ENCODE results near the gene PDZD4. TPM values are rescaled to one million over a fixed set of nuclear protein-coding genes. Genes with fewer than 3 reads are reported as not detected.

PDZD4 gene
- total and polyA plus RNA-seq, 4 donors, result 0.15 to 1.8 (median 0.69) TPM

Other genes starting within 250 kb of the PDZD4 start
- gene CCNQ, start 231.4 kb downstream of the PDZD4 start, total RNA-seq, result 1 to 10 TPM; 8.9 to 9.7 TPM
- 10 to 100 TPM in 1 of 2 donors, 1 to 10 TPM in 1; 9.9 to 14.7 TPM for gene CCNQ, start 231.4 kb downstream of the PDZD4 start, polyA plus RNA-seq
- 100 to 1,000 TPM in 1 of 2 donors, 1 to 10 TPM in 1; 1.9 to 164 TPM for gene DUSP9, start 183.3 kb downstream of the PDZD4 start, total RNA-seq
- under 1 TPM; 0.42 to 0.90 TPM for gene DUSP9, start 183.3 kb downstream of the PDZD4 start, polyA plus RNA-seq
- gene PNCK, start 156.7 kb downstream of the PDZD4 start, total RNA-seq, result under 1 TPM in 1 of 2 donors, not detected in 1; 0.17 TPM
- gene PNCK, start 156.7 kb downstream of the PDZD4 start, polyA plus RNA-seq, result under 1 TPM in 1 of 2 donors, not detected in 1; 0.02 TPM
- 10 to 100 TPM in 1 of 2 donors, under 1 TPM in 1; 0.84 to 44.4 TPM for gene SLC6A8, start 142.6 kb downstream of the PDZD4 start, total RNA-seq
- 1 to 10 TPM in 1 of 2 donors, under 1 TPM in 1; 0.25 to 1.9 TPM for gene SLC6A8, start 142.6 kb downstream of the PDZD4 start, polyA plus RNA-seq
- gene BCAP31, start 106.2 kb downstream of the PDZD4 start, total RNA-seq, result 100 to 1,000 TPM in 1 of 2 donors, 10 to 100 TPM in 1; 64.6 to 101 TPM
- 100 to 1,000 TPM; 136 to 158 TPM for gene BCAP31, start 106.2 kb downstream of the PDZD4 start, polyA plus RNA-seq
- gene ABCD1, start 105.7 kb downstream of the PDZD4 start, total RNA-seq, result 10 to 100 TPM in 1 of 2 donors, 1 to 10 TPM in 1; 5.6 to 10.8 TPM
- 1 to 10 TPM; 4.0 to 9.6 TPM for gene ABCD1, start 105.7 kb downstream of the PDZD4 start, polyA plus RNA-seq
- under 1 TPM; 0.42 to 0.50 TPM for gene PLXNB3, start 66.3 kb downstream of the PDZD4 start, total RNA-seq
- gene PLXNB3, start 66.3 kb downstream of the PDZD4 start, polyA plus RNA-seq, result under 1 TPM; 0.11 to 0.69 TPM
- under 1 TPM in 1 of 2 donors, not detected in 1; 0.05 TPM for gene SRPK3, start 49.5 kb downstream of the PDZD4 start, total RNA-seq
- not detected for gene SRPK3, start 49.5 kb downstream of the PDZD4 start, polyA plus RNA-seq
- 10 to 100 TPM; 23.3 to 30.1 TPM for gene IDH3G, start 36.2 kb downstream of the PDZD4 start, total RNA-seq
- gene IDH3G, start 36.2 kb downstream of the PDZD4 start, polyA plus RNA-seq, result 10 to 100 TPM; 32.0 to 40.9 TPM
- gene SSR4, start 35.9 kb downstream of the PDZD4 start, total RNA-seq, result 100 to 1,000 TPM; 125 to 150 TPM
- 100 to 1,000 TPM; 458 to 459 TPM for gene SSR4, start 35.9 kb downstream of the PDZD4 start, polyA plus RNA-seq
- under 1 TPM in 1 of 2 donors, not detected in 1; 0.59 TPM for gene L1CAM, start 55.6 kb upstream of the PDZD4 start, total RNA-seq
- gene L1CAM, start 55.6 kb upstream of the PDZD4 start, polyA plus RNA-seq, result under 1 TPM; 0.28 to 0.39 TPM
- not detected for gene AVPR2, start 74.1 kb upstream of the PDZD4 start, total RNA-seq
- under 1 TPM in 1 of 2 donors, not detected in 1; 0.05 TPM for gene AVPR2, start 74.1 kb upstream of the PDZD4 start, polyA plus RNA-seq
- 10 to 100 TPM; 12.5 to 28.1 TPM for gene ARHGAP4, start 95.7 kb upstream of the PDZD4 start, total RNA-seq
- gene ARHGAP4, start 95.7 kb upstream of the PDZD4 start, polyA plus RNA-seq, result 1 to 10 TPM; 3.3 to 8.0 TPM
- gene NAA10, start 104.5 kb upstream of the PDZD4 start, total RNA-seq, result 10 to 100 TPM; 20.5 to 30.6 TPM
- 10 to 100 TPM; 58.2 to 58.8 TPM for gene NAA10, start 104.5 kb upstream of the PDZD4 start, polyA plus RNA-seq
- gene RENBP, start 114.1 kb upstream of the PDZD4 start, total RNA-seq, result 1 to 10 TPM; 7.5 to 7.9 TPM
- gene RENBP, start 114.1 kb upstream of the PDZD4 start, polyA plus RNA-seq, result 1 to 10 TPM; 1.0 to 6.4 TPM
- gene HCFC1, start 141.3 kb upstream of the PDZD4 start, total RNA-seq, result 10 to 100 TPM; 15.6 to 26.9 TPM
- gene HCFC1, start 141.3 kb upstream of the PDZD4 start, polyA plus RNA-seq, result 10 to 100 TPM in 1 of 2 donors, 1 to 10 TPM in 1; 7.9 to 12.1 TPM
- gene TMEM187, start 142.2 kb upstream of the PDZD4 start, total RNA-seq, result 1 to 10 TPM; 2.9 TPM
- gene TMEM187, start 142.2 kb upstream of the PDZD4 start, polyA plus RNA-seq, result 1 to 10 TPM; 5.3 to 5.8 TPM
- 10 to 100 TPM; 17.6 to 35.6 TPM for gene IRAK1, start 189.4 kb upstream of the PDZD4 start, total RNA-seq
- gene IRAK1, start 189.4 kb upstream of the PDZD4 start, polyA plus RNA-seq, result 10 to 100 TPM; 19.1 to 55.8 TPM

All from liver (tissue), 4 donors.